Measurements from ENCODE around the gene LCN9. TPM values are rescaled to one million over a fixed set of nuclear protein-coding genes. Genes with fewer than 3 reads are reported as not detected.
"Not testable (repeated sequence)": the region's sequence is repeated elsewhere in the genome, so short reads cannot be mapped to it uniquely, and the experiment has no call there.

Gene LCN9
- total RNA-seq, 2 experiments from 2014 or later: not detected

DNA sequence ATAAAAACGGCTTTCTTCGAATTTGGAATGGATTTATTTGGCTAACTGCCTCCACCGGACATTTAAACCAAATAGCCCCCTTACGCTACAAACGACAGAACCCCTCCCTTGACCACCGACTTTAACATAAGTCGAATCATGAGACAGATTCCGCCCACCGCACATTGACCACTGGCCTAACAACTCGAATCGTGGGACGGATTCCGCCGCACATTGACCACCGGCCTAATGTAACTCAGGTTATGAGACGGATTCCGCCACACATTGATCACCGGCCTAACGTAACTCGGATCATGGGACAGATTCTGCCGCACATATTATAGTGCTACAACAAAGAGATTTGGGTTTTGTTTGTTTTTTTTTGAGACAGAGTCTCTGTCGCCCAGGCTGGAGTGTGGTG, 2.7 kb upstream of the LCN9 start:
- DNase-seq (no peak), ATAC-seq (no peak)
- Mint-ChIP-seq H3K9me3 (ENCODE audit: low read depth) (no peaks in the 10 kb centered on the region), H3K27ac (no peak overlapping the region), H3K4me1 (no peaks in the 10 kb centered on the region), H3K4me3 (no peak overlapping the region), H3K27me3 (no peaks in the 10 kb centered on the region), H3K36me3 (no peaks in the 10 kb centered on the region)
- CTCF ChIA-PET: no interaction called here

DNA sequence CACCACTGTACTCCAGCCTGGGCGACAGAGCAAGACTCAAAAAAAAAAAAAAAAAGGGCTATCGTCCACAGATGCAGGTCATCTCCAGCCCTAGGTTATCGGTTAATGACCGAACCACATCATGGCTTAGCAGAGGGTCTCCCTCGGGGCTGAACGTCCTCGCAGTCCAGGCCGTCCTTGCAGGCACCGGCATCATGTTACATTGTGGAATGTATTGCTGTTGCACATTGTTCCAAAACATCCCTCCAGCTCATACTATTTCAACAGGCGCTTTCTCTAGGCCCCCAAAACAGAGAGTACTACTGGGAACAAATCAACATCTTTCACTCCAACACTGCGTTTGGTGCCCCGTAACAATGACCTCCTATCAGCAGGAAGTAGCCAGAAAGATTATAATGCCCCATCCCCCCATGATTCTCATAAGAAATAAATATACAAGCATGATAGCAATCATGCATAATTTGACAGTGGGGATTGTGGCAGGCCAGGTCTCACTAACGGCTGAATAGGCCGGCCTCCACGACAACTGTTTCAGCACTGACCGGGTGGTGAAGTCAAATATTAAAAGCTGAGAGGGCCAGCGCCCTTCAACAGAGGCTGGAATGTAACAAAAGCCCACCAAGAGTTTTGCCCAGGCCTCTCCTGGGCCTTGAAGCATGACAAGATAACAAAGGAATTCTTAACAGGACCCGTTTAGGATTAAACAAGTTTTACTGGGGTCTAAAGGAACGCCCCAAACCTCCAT, 1.1 kb upstream of the LCN9 start:
- no peaks in the 10 kb centered on the region for H3K4me1 Mint-ChIP-seq
- no peaks in the 10 kb centered on the region for H3K27me3 Mint-ChIP-seq
- H3K36me3 Mint-ChIP-seq: no peaks in the 10 kb centered on the region
- DNase-seq (no peak), ATAC-seq (no peak)
- no peaks in the 10 kb centered on the region for H3K9me3 Mint-ChIP-seq (ENCODE audit: low read depth)
- H3K4me3 Mint-ChIP-seq: no peak overlapping the region
- CTCF ChIA-PET: no interaction called here
- H3K27ac Mint-ChIP-seq: no peak overlapping the region

DNA sequence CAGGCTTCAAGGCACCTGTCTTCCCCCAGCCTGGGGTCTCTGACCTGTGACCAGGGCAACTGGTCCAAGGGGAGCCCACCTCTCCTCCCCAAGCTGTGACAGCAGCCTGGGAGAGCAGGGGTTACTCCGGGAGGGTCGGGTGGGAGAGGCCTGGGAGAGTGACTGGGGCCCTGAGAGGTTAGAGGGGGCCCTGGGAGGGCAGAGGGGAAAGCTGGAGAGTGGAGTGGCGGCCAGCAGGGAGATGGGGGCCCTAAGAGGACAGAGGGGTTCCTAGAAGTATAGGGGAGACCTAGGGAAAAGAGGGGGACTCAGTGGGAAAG, 302 bp downstream of the LCN9 start:
- H3K27ac Mint-ChIP-seq: no peak overlapping the region
- H3K4me1 Mint-ChIP-seq: no peaks in the 10 kb centered on the region
- no peak overlapping the region for H3K4me3 Mint-ChIP-seq
- no peaks in the 10 kb centered on the region for H3K36me3 Mint-ChIP-seq
- ATAC-seq (no peak), DNase-seq (no peak)
- H3K9me3 Mint-ChIP-seq (ENCODE audit: low read depth): no peaks in the 10 kb centered on the region
- CTCF ChIA-PET: no interaction called here
- no peaks in the 10 kb centered on the region for H3K27me3 Mint-ChIP-seq

DNA sequence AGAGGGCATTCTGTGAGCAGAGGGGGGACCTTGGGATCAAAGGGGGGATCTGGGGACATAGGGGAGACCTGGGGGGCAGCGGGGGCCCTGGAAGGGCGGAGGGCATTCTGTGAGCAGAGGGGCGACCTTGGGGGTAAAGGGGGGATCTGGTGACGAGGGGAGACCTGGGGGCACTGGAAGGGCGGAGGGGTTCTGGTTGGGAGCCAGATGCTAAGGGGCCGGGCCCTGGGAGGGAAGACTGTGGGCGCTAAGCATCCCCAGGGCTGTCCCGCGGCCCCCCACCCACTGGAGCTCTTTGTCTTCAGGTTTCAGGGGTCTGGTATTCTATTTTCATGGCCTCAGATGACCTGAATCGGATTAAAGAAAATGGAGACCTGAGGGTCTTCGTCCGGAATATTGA, 748 bp downstream of the LCN9 start:
- no peak for ATAC-seq
- Mint-ChIP-seq H3K4me1 (no peaks in the 10 kb centered on the region), H3K36me3 (no peaks in the 10 kb centered on the region), H3K27ac (no peak overlapping the region), H3K4me3 (no peak overlapping the region), H3K27me3 (no peaks in the 10 kb centered on the region), H3K9me3 (ENCODE audit: low read depth) (no peaks in the 10 kb centered on the region)
- DNase-seq: no peak
- CTCF ChIA-PET: no interaction called here

DNA sequence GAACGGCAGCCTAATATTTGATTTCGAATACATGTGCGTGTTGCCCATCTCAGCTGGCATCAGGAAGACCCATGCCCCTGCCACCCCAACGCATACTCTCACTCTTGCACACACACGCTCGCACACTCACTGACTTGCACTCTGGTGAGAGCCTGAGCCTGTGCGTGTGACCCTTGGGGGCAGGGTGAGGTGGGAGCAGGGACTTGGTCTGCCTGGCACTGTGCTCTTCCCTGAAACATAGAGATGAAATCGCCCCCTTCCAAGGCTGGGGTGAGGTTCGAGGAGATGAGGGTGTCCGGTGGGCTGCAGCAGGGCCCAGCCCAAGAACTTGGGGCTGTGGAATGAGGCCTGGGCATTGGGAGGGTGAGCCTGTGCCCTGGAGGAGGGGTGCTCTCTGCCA, 1.2 kb downstream of the LCN9 start:
- no peaks in the 10 kb centered on the region for H3K4me1 Mint-ChIP-seq

DNA sequence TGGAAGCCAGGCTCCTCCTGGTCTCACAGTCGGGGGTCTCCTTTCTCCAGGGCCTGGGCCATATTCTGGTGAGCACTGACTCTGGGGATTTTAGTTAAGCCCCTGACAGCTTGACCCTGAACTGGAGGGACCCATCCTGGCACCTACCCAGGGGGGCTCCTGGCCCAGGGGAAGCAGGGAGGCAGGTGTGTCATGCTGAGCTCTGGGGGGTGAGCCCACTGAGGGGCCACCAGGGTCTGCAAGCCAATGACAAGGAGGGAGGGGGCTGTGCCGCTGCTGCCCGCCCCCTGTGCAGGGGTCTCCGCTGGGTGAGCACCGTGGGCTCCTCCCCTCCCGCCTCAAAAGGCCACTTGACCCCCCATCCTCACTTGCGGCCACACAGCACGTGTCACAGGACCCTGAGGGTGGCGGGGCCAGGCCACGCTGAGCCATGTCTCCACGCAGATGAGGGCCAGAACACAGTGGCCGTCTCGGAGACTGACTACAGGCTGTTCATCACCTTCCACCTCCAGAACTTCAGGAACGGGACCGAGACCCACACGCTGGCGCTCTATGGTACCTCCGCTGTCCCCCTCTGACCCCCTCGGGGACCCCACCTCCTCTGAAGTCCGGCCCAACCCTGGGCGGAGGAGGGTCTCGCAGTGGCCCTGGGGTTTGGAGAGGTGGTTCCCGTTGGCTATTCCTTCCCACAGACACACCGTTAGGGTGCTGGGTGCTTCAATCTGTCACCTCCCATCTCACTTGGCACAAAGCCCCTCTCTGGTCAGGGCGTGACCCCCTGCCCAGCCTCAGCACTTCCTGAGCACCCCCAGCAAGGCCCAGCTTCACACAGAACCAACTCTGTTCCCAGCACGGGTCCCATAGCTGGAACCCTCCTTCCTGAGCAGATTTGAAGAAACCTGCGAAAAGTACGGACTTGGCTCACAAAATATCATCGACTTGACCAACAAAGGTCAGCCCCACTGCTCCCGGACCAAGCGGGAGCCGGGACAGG, 2.0 kb downstream of the LCN9 start:
- Mint-ChIP-seq H3K27ac (no peak overlapping the region), H3K9me3 (ENCODE audit: low read depth) (no peaks in the 10 kb centered on the region), H3K4me3 (no peak overlapping the region)

More for the DNA sequence above, 1.2 kb downstream of the LCN9 start:
- no peak for ATAC-seq
- H3K27ac Mint-ChIP-seq: no peak overlapping the region
- no peaks in the 10 kb centered on the region for H3K27me3 Mint-ChIP-seq
- H3K36me3 Mint-ChIP-seq: no peaks in the 10 kb centered on the region
- DNase-seq: no peak
- H3K4me3 Mint-ChIP-seq: no peak overlapping the region
- no peaks in the 10 kb centered on the region for H3K9me3 Mint-ChIP-seq (ENCODE audit: low read depth)
- CTCF ChIA-PET: no interaction called here

DNA sequence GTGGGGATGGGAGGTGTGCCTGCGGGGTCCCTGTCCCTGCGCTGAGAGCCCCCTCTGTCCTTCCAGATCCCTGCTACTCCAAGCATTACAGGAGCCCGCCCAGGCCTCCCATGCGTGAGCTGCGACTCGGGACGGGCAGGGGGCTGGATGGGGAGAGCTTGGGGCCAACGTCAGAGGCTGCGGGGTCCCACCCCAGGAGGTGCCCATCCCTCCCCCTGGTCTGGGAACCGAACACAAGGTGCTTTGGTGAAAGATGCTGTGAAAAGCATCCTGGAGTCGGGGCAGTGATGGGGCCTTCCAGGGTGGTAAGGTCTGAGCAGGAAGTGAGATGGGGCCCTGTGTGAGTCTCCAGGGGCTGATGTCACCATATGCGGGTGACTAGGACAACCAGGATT, 2.7 kb downstream of the LCN9 start:
- H3K27ac Mint-ChIP-seq: no peak overlapping the region

More for the DNA sequence above, 2.0 kb downstream of the LCN9 start:
- ATAC-seq: no peak
- CTCF ChIA-PET: no interaction called here
- H3K36me3 Mint-ChIP-seq: no peaks in the 10 kb centered on the region
- no peak for DNase-seq
- no peaks in the 10 kb centered on the region for H3K27me3 Mint-ChIP-seq
- H3K4me1 Mint-ChIP-seq: no peaks in the 10 kb centered on the region

DNA sequence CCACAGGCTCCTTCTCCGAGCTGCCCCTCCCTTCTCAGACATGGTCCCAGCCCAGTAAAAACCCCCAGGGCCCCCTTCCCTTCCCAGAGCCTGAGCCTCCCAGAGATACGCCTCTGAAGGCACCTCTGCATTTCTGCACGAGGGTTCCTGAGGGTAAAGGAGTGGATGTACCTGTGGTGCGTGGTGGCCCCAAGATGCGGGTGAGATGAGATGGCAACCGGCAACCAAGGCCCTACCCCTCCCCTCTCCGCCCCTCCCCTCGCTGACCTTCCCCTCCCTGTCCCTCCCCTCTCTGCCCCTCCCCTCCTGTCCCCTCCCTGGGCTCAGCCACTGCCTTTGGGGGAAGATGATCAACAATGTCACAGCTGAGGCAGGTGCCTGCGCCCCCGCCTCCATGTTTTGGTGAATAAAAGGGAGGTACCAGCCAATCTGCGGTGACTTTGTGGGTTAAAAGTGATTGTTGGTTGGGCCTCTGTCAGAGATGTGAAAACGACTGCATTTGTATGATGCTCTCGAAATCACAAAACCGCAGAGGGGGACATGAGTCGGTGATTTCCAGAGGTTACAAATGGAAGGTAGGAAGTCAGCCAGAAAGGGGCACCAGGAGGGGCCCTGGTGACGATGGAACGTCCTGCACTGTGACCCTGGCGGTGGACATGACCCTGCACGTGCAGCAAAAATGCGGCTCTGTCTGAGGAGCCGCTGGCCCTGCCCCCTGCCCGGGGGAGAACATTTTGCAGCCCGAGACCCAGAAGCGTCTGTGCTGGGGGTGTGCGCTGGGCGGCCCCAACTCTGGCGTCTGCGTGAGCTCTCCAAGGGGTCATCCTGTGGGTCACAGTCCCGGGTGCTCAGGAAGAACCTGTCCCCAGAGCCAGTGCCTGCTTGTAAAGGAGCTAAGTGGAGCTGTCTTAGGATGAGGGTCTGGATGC, 3.7 kb downstream of the LCN9 start:
- H3K36me3 Mint-ChIP-seq: no peaks in the 10 kb centered on the region
- DNase-seq: no peak
- no peak overlapping the region for H3K27ac Mint-ChIP-seq
- no peak for ATAC-seq
- no peaks in the 10 kb centered on the region for H3K27me3 Mint-ChIP-seq
- H3K4me1 Mint-ChIP-seq: no peaks in the 10 kb centered on the region
- no peaks in the 10 kb centered on the region for H3K9me3 Mint-ChIP-seq (ENCODE audit: low read depth)
- no peak overlapping the region for H3K4me3 Mint-ChIP-seq
- CTCF ChIA-PET: no interaction called here

More for the DNA sequence above, 2.7 kb downstream of the LCN9 start:
- no peaks in the 10 kb centered on the region for H3K4me1 Mint-ChIP-seq
- H3K27me3 Mint-ChIP-seq: no peaks in the 10 kb centered on the region
- no peak overlapping the region for H3K4me3 Mint-ChIP-seq
- DNase-seq (no peak), ATAC-seq (no peak)
- H3K36me3 Mint-ChIP-seq: no peaks in the 10 kb centered on the region
- CTCF ChIA-PET: no interaction called here
- no peaks in the 10 kb centered on the region for H3K9me3 Mint-ChIP-seq (ENCODE audit: low read depth)

DNA sequence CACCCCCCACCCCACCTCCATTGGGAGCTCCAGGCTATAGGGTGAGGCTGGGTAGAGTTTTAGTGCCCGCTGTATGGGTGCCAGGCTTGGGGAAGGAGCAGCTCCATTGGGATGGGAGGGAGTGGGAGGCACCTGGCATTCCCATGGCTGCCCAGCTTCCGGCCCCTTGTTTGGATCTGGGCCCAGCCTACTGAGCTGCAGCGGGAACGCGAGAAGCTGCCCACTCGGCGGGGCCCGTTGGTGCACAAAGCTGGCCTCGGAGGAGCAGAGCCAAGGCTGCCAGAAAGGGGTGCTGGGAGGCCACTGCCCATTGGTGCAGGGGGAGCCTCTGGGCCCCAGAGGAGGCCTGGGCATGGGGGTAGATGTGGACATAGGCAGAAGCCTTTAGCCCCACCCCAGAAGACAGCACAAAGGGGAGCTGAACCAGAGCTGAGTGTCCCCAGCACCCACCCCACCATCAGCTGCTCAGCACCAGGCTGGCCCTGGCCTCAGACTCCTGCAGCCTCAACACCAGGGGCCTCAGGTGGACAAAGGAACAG, 4.4 kb downstream of the LCN9 start:
- Mint-ChIP-seq H3K27me3 (no peaks in the 10 kb centered on the region), H3K36me3 (no peaks in the 10 kb centered on the region), H3K4me1 (no peaks in the 10 kb centered on the region), H3K27ac (no peak overlapping the region), H3K9me3 (ENCODE audit: low read depth) (no peaks in the 10 kb centered on the region), H3K4me3 (no peak overlapping the region)
- CTCF ChIA-PET: no interaction called here
- ATAC-seq (no peak), DNase-seq (no peak)

DNA sequence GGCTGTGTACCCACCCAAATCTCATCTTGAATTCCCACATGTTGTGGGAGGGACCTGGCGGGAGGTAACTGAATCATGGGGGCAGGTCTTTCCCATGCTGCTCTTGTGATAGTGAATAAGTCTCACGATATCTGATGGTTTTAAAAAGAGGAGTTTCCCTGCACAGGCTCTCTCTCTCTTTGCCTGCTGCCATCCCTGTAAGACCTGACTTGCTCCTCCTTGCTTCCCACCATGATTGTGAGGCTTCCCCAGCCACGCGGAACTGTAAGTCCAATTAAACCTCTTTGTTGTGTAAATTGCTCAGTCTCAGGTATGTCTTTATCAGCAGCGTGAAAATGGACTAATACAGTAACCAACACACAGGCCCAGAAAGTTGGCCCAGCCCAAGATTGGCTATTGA, 5.9 kb downstream of the LCN9 start:
- H3K27me3 Mint-ChIP-seq; H3K4me1 Mint-ChIP-seq; H3K27ac Mint-ChIP-seq; ATAC-seq; H3K9me3 Mint-ChIP-seq (ENCODE audit: low read depth); DNase-seq; CTCF ChIA-PET; H3K4me3 Mint-ChIP-seq; H3K36me3 Mint-ChIP-seq: not testable (repeated sequence)

DNA sequence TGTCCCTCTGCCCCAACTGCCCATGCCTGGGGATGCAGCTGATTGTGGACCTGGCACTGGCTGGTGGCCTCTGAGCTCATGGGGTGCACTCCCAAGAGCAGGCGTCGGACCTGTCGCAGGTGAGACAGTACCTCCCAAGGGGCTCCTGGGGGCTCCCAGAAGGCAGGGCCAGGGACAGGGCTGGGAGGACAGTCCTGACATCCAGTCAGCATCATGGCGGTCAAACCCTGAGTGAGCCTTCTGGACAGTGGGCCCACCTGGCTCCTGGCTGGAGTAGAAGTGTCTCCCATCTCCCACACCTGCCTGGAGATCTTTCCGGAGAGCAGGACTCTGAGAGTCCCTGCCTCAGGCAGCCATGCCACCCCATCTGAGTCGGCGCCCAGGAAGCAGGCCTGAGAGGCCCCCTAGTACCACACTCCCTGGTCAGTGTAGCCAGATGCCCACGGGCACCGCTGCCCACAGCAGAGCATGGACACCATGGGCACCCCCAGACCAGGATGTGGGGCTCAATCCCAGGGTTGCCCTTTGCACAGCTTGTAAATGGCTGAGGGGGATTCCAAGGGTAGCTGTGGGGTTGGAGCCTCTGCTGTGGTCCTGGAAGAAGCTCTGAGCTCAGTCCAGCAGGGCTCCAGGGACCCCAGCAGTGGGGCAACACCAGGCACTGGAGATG, 6.6 kb downstream of the LCN9 start:
- no peaks in the 10 kb centered on the region for H3K27me3 Mint-ChIP-seq
- H3K4me1 Mint-ChIP-seq: no peaks in the 10 kb centered on the region
- CTCF ChIA-PET: no interaction called here
- no peak overlapping the region for H3K27ac Mint-ChIP-seq
- no peaks in the 10 kb centered on the region for H3K9me3 Mint-ChIP-seq (ENCODE audit: low read depth)
- no peak for DNase-seq
- no peak for ATAC-seq
- H3K36me3 Mint-ChIP-seq: no peaks in the 10 kb centered on the region
- H3K4me3 Mint-ChIP-seq: no peak overlapping the region

DNA sequence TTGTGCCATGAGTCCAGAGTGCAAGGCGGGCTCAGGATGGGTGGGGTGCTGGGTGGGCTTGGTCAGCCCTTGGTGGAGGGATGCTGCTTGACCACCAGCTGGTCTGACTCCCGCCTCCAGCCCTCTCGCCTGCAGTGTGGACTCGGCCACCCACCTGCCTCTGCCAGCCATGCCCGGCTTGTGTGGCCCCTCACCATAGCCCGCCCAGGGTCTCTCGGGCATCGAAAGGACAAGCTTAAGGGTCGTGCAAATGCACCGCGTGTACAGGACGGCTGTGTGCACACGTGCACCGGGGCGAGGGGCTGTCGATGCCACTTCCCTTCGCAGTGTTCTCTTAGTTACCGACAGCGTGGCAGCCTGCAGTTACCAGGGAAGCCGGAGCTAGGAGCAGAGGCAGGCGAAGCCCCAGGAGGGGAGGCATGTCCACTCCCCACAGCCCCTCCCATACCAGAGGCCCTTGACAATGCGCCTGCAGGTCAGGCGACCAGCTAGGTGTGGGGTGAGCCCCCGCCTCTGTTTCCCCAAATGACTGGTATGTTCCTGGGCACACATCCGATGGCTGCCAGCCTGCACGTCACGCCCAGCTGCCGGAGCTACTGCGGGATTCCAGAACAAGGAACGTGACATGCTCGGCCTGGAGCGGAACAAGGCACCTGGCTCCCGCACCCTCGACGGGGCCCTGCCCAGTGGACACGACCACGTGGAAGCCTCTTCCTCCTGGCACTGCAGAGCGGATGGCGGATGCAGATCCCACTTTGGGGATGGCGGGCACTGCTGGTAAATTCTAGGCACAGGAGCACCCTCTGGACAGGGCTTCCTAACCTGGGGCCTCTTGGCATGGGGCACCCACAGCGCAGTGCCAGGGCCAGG, 7.8 kb downstream of the LCN9 start:
- CTCF ChIA-PET: no interaction called here
- ATAC-seq (no peak), DNase-seq (no peak)
- no peak overlapping the region for H3K4me3 Mint-ChIP-seq
- H3K4me1 Mint-ChIP-seq: no peaks in the 10 kb centered on the region
- H3K36me3 Mint-ChIP-seq: no peaks in the 10 kb centered on the region
- no peak overlapping the region for H3K27ac Mint-ChIP-seq
- no peaks in the 10 kb centered on the region for H3K9me3 Mint-ChIP-seq (ENCODE audit: low read depth)
- no peaks in the 10 kb centered on the region for H3K27me3 Mint-ChIP-seq
